Fibroblast of mammary gland (primary cell): ENCODE measurements around the gene TCEAL1.
"Not testable (repeated sequence)": the region's sequence is repeated elsewhere in the genome, so short reads cannot be mapped to it uniquely, and the experiment has no call there.

Experiments used
- DNase-seq: peaks from one replicate; pipeline ENCODE4 v3.0.0-alpha.2; 2010; ENCODE audit warnings: low read depth
- H3K4me3 ChIP-seq: 2 replicates; pipeline ENCODE4 v1.5.1; 2011; ENCODE audit warnings: low read depth, mild to moderate bottlenecking, low read length, moderate library complexity; ENCODE audit not compliant: control insufficient read depth
- CTCF ChIP-seq: conservative IDR thresholded peaks from 2 replicates; pipeline ENCODE4 v1.5.1; 2011; ENCODE audit warnings: low read depth, low read length, inconsistent platforms; ENCODE audit not compliant: control insufficient read depth, insufficient read depth

The TCEAL1 gene

GRCh38 chrX:103628386-103629317, at the start of gene TCEAL1:
TSS of gene TCEAL1 (plus strand) at chrX:103628975. CDS start at chrX:103629917, 942 bp downstream.
- TF ChIP-seq CTCF, result no peak
- DNase-seq, result peak; percentile 42
- peak within 1 kb of the TSS; percentile 66 for H3K4me3 ChIP-seq

- no peak for DNase-seq
- no peak for TF ChIP-seq CTCF
- no peak overlapping the region for H3K4me3 ChIP-seq
Measured at GRCh38 chrX:103584596-103584995, 44.2 kb upstream of the TCEAL1 start.

- H3K4me3 ChIP-seq, result peak within 1 kb of the TSS; percentile 70
- peak; percentile 16 for DNase-seq
- no peak for TF ChIP-seq CTCF
Measured at GRCh38 chrX:103585411-103586313, 43.1 kb upstream of the TCEAL1 start, which contains the start of gene TCEAL4. TSS of gene TCEAL4 (plus strand) at chrX:103585515. CDS start at chrX:103586676, 1,161 bp downstream.

- peak overlapping the region; percentile 70 for H3K4me3 ChIP-seq
- TF ChIP-seq CTCF, result no peak
- no peak for DNase-seq
Measured at GRCh38 chrX:103586314-103586646, 42.5 kb upstream of the TCEAL1 start.

- no peak for TF ChIP-seq CTCF
- DNase-seq, result no peak
- peak overlapping the region; percentile 70 for H3K4me3 ChIP-seq
Measured at GRCh38 chrX:103586659-103587058, 42.1 kb upstream of the TCEAL1 start.

GRCh38 chrX:103592295-103592694, 36.5 kb upstream of the TCEAL1 start:
- not testable (repeated sequence) for H3K4me3 ChIP-seq, DNase-seq

- DNase-seq, H3K4me3 ChIP-seq: not testable (repeated sequence)
Measured at GRCh38 chrX:103595202-103595601, 33.6 kb upstream of the TCEAL1 start.
